Mesothelial cell of epicardium (in vitro differentiated cells): Measurements from ENCODE around the gene PPDPF. TPM values are rescaled to one million over a fixed set of nuclear protein-coding genes. Genes with fewer than 3 reads are reported as not detected.

Source experiments
- DNase-seq, 2 experiments: peaks; one replicate each; pipeline ENCODE4 v3.0.0; 2021; ENCODE audit warnings: low spot score in 2 of 2; ENCODE audit not compliant: unreplicated experiment in 2 of 2
- H3K27ac Mint-ChIP-seq: 2 replicates; pipeline ENCODE4 v1.8.0; 2021; ENCODE audit warnings: mixed read lengths
- H3K27me3 Mint-ChIP-seq: 2 replicates; pipeline ENCODE4 v1.8.0; 2021; ENCODE audit warnings: low read depth, mixed read lengths
- H3K36me3 Mint-ChIP-seq: 2 replicates; pipeline ENCODE4 v1.8.0; 2021; ENCODE audit warnings: mixed read lengths
- H3K4me1 Mint-ChIP-seq: 2 replicates; pipeline ENCODE4 v1.8.0; 2021; ENCODE audit warnings: mixed read lengths
- H3K4me3 Mint-ChIP-seq: 2 replicates; pipeline ENCODE4 v1.8.0; 2021; ENCODE audit warnings: mild to moderate bottlenecking, moderate library complexity, mixed read lengths
- H3K9me3 Mint-ChIP-seq: 2 replicates; pipeline ENCODE4 v1.8.0; 2021; ENCODE audit warnings: mixed read lengths
- CTCF ChIP-seq: fragments of 200-600 bp; sonication (generic); IDR thresholded peaks from one replicate; pipeline ENCODE4 v1.5.0; 2021; ENCODE audit warnings: antibody characterized with exemption; ENCODE audit not compliant: unreplicated experiment
- total RNA-seq: library from RNA; stranded (reverse); gene quantifications from 3 replicates; pipeline ENCODE4 v1.2.1, GENCODE V29; 2021

PPDPF gene
- total RNA-seq, 1 donor from 2014 or later = 271 TPM

GRCh38 chr20:63560856-63561609, 40.5 kb downstream of the PPDPF start:
- H3K36me3 Mint-ChIP-seq = peaks cover 6% of the 10 kb centered on the region
- DNase-seq = no peak
- H3K27me3 Mint-ChIP-seq = no peaks in the 10 kb centered on the region
- no peak overlapping the region for H3K4me3 Mint-ChIP-seq
- TF ChIP-seq CTCF = no peak
- no peaks in the 10 kb centered on the region for H3K4me1 Mint-ChIP-seq
- H3K9me3 Mint-ChIP-seq = no peaks in the 10 kb centered on the region
- H3K27ac Mint-ChIP-seq = no peak overlapping the region

GRCh38 chr20:63561624-63562396, 41.2 kb downstream of the PPDPF start:
- peaks cover 6% of the 10 kb centered on the region for H3K36me3 Mint-ChIP-seq
- no peak overlapping the region for H3K4me3 Mint-ChIP-seq
- no peaks in the 10 kb centered on the region for H3K4me1 Mint-ChIP-seq
- no peak for TF ChIP-seq CTCF
- no peak for DNase-seq
- H3K27me3 Mint-ChIP-seq = no peaks in the 10 kb centered on the region
- H3K27ac Mint-ChIP-seq = no peak overlapping the region
- no peaks in the 10 kb centered on the region for H3K9me3 Mint-ChIP-seq

- Mint-ChIP-seq H3K27me3 (no peaks in the 10 kb centered on the region), H3K9me3 (no peaks in the 10 kb centered on the region), H3K4me1 (no peaks in the 10 kb centered on the region), H3K27ac (no peak overlapping the region), H3K4me3 (no peak overlapping the region), H3K36me3 (peaks cover 6% of the 10 kb centered on the region)
- TF ChIP-seq CTCF = no peak
- DNase-seq = no peak
These were observed 42.1 kb downstream of the PPDPF start for GRCh38 chr20:63562461-63563224.

- Mint-ChIP-seq H3K4me1 (no peaks in the 10 kb centered on the region), H3K36me3 (peaks cover 6% of the 10 kb centered on the region), H3K27ac (no peak overlapping the region), H3K27me3 (no peaks in the 10 kb centered on the region), H3K9me3 (no peaks in the 10 kb centered on the region), H3K4me3 (no peak overlapping the region)
- DNase-seq = no peak
- no peak for TF ChIP-seq CTCF
These were observed 42.8 kb downstream of the PPDPF start for GRCh38 chr20:63563225-63563935.
